WTC11 (cell line): ENCODE measurements around the gene ST8SIA4.

Experiments used
- CBFB ChIP-seq: sonication (generic); formaldehyde crosslinking; IDR thresholded peaks from 2 replicates; pipeline ENCODE4 v1.8.1; 2022; ENCODE audit warnings: mild to moderate bottlenecking, low read depth, missing genetic modification reagents
- NFE2L1 ChIP-seq: sonication (generic); formaldehyde crosslinking; IDR thresholded peaks from 2 replicates; pipeline ENCODE4 v1.8.1; 2023; ENCODE audit warnings: missing genetic modification reagents
- TEAD1 ChIP-seq: sonication (generic); formaldehyde crosslinking; IDR thresholded peaks from 2 replicates; pipeline ENCODE4 v1.8.0; 2022; ENCODE audit warnings: mild to moderate bottlenecking, missing genetic modification reagents
- ZNF317 ChIP-seq: sonication (generic); formaldehyde crosslinking; IDR thresholded peaks from 2 replicates; pipeline ENCODE4 v1.8.1; 2023; ENCODE audit warnings: low read depth, mild to moderate bottlenecking, moderate library complexity, missing genetic modification reagents, borderline replicate concordance
- TF ChIP-seq, protein P1 (sequence below): sonication (generic); formaldehyde crosslinking; IDR thresholded peaks from 2 replicates; pipeline ENCODE4 v1.8.0; 2022; ENCODE audit warnings: mild to moderate bottlenecking, missing genetic modification reagents
- TF ChIP-seq, protein P2 (sequence below): fragments of 200-600 bp; IDR thresholded peaks from 2 replicates; pipeline ENCODE4 v1.8.0; 2022; ENCODE audit warnings: antibody characterized with exemption
- TF ChIP-seq, protein P3 (sequence below): sonication (generic); formaldehyde crosslinking; IDR thresholded peaks from 2 replicates; pipeline ENCODE4 v1.8.1; 2023; ENCODE audit warnings: mild to moderate bottlenecking, missing genetic modification reagents

DNA sequence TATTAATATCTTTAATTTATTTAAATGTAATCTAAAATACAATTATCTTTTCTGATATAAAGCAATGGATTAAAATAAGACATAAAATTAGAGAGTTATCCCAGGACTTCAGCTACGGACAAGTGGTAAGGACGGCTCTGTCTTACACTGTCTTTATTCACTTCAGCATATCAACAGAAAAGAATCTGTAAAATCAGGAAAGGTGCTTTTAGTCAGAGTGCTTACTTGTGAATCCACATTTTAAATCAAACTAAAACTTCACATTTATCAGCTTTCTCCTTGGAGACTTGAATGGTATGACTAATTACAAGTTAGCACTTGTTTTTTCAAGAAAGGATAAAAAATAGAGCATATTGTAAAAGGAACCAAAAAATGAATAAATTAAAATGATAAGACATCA, 39.3 kb downstream of the ST8SIA4 start:
- TF ChIP-seq, protein P1, sequence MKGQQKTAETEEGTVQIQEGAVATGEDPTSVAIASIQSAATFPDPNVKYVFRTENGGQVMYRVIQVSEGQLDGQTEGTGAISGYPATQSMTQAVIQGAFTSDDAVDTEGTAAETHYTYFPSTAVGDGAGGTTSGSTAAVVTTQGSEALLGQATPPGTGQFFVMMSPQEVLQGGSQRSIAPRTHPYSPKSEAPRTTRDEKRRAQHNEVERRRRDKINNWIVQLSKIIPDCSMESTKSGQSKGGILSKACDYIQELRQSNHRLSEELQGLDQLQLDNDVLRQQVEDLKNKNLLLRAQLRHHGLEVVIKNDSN (CRISPR knock-in tag) = no peak
- TF ChIP-seq, protein P2, sequence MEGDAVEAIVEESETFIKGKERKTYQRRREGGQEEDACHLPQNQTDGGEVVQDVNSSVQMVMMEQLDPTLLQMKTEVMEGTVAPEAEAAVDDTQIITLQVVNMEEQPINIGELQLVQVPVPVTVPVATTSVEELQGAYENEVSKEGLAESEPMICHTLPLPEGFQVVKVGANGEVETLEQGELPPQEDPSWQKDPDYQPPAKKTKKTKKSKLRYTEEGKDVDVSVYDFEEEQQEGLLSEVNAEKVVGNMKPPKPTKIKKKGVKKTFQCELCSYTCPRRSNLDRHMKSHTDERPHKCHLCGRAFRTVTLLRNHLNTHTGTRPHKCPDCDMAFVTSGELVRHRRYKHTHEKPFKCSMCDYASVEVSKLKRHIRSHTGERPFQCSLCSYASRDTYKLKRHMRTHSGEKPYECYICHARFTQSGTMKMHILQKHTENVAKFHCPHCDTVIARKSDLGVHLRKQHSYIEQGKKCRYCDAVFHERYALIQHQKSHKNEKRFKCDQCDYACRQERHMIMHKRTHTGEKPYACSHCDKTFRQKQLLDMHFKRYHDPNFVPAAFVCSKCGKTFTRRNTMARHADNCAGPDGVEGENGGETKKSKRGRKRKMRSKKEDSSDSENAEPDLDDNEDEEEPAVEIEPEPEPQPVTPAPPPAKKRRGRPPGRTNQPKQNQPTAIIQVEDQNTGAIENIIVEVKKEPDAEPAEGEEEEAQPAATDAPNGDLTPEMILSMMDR = no peak
- no peak for TF ChIP-seq NFE2L1
- no peak for TF ChIP-seq CBFB (CRISPR knock-in tag)
- TF ChIP-seq TEAD1 (CRISPR knock-in tag) = no peak
- TF ChIP-seq ZNF317 (CRISPR knock-in tag) = no peak
- TF ChIP-seq, protein P3, sequence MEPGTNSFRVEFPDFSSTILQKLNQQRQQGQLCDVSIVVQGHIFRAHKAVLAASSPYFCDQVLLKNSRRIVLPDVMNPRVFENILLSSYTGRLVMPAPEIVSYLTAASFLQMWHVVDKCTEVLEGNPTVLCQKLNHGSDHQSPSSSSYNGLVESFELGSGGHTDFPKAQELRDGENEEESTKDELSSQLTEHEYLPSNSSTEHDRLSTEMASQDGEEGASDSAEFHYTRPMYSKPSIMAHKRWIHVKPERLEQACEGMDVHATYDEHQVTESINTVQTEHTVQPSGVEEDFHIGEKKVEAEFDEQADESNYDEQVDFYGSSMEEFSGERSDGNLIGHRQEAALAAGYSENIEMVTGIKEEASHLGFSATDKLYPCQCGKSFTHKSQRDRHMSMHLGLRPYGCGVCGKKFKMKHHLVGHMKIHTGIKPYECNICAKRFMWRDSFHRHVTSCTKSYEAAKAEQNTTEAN (CRISPR knock-in tag) = no peak
